ENCODE data around the gene RHNO1. TPM values are rescaled to one million over a fixed set of nuclear protein-coding genes. Genes with fewer than 3 reads are reported as not detected.
A peak's percentile ranks its signal among the peaks of the same experiment; 100 is the strongest.

The RHNO1 gene
- total RNA-seq, 1 experiment from 2014 or later: 49.5 TPM

DNA sequence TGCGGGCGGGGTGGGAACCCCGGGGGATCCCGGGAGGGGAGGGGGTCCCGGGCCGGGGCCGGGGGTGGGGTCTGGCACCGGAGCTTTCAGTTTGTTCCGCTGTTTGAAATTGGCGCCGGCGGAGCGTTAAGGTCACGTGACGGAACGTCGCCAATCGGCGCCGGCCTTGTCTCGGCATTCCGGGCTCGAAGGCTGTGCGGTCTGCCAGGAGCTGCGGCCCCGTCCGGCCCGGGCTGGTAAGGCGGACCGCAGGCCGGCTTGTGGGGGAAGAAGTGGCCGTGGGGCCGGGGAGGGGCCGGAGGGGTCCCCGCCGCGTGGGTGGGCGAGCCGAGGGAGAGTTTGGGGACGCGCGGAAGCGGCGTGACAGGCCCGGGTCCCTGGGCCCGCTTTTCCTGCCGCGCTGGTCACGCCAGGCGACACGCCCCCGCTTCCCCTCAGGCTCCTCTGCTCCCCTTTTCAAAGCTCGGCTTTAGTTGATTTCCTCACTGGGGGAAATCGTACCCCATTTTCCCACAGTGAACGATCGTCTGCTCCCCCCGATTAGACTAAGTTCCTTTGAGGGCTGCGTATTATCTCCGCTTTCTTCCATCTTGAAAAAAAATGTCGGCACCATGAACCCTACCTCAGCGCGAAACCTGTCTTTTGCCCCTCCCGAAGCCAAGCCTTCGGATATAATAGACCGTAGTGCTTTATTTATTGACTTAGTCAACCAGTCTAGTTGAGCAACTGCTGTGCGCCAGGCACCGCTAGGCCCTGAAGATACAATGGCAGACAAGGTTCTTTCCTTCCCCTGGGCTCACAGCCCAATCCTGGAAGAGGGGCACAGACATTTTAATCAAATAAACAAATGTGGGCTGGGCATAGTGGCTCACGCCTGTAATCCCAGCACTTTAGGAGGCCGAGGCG lies at the start of gene RHNO1, which contains the start of gene FOXM1 (continued):
- 0 out of 2 replicates have a peak, but pooled peaks have one; percentile 5 for TF ChIP-seq HMGXB4 (CRISPR knock-in tag; IDR thresholded peaks at IDR 0.05)
- TF ChIP-seq ZNF121 (CRISPR knock-in tag; IDR thresholded peaks at IDR 0.05): 0 out of 2 replicates have a peak, but pooled peaks have one; percentile 12
- TF ChIP-seq, protein P1, sequence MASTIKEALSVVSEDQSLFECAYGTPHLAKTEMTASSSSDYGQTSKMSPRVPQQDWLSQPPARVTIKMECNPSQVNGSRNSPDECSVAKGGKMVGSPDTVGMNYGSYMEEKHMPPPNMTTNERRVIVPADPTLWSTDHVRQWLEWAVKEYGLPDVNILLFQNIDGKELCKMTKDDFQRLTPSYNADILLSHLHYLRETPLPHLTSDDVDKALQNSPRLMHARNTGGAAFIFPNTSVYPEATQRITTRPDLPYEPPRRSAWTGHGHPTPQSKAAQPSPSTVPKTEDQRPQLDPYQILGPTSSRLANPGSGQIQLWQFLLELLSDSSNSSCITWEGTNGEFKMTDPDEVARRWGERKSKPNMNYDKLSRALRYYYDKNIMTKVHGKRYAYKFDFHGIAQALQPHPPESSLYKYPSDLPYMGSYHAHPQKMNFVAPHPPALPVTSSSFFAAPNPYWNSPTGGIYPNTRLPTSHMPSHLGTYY (CRISPR knock-in tag; IDR thresholded peaks at IDR 0.05): 0 out of 2 replicates have a peak, but pooled peaks have one; percentile 19
- TF ChIP-seq, protein P2, sequence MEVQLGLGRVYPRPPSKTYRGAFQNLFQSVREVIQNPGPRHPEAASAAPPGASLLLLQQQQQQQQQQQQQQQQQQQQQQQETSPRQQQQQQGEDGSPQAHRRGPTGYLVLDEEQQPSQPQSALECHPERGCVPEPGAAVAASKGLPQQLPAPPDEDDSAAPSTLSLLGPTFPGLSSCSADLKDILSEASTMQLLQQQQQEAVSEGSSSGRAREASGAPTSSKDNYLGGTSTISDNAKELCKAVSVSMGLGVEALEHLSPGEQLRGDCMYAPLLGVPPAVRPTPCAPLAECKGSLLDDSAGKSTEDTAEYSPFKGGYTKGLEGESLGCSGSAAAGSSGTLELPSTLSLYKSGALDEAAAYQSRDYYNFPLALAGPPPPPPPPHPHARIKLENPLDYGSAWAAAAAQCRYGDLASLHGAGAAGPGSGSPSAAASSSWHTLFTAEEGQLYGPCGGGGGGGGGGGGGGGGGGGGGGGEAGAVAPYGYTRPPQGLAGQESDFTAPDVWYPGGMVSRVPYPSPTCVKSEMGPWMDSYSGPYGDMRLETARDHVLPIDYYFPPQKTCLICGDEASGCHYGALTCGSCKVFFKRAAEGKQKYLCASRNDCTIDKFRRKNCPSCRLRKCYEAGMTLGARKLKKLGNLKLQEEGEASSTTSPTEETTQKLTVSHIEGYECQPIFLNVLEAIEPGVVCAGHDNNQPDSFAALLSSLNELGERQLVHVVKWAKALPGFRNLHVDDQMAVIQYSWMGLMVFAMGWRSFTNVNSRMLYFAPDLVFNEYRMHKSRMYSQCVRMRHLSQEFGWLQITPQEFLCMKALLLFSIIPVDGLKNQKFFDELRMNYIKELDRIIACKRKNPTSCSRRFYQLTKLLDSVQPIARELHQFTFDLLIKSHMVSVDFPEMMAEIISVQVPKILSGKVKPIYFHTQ (CRISPR knock-in tag; IDR thresholded peaks at IDR 0.05): no peak
- peak; percentile 55; the same call in 1 of the 2 replicates for TF ChIP-seq GABPB1 (CRISPR knock-in tag; IDR thresholded peaks at IDR 0.05)
- TF ChIP-seq, protein P3, sequence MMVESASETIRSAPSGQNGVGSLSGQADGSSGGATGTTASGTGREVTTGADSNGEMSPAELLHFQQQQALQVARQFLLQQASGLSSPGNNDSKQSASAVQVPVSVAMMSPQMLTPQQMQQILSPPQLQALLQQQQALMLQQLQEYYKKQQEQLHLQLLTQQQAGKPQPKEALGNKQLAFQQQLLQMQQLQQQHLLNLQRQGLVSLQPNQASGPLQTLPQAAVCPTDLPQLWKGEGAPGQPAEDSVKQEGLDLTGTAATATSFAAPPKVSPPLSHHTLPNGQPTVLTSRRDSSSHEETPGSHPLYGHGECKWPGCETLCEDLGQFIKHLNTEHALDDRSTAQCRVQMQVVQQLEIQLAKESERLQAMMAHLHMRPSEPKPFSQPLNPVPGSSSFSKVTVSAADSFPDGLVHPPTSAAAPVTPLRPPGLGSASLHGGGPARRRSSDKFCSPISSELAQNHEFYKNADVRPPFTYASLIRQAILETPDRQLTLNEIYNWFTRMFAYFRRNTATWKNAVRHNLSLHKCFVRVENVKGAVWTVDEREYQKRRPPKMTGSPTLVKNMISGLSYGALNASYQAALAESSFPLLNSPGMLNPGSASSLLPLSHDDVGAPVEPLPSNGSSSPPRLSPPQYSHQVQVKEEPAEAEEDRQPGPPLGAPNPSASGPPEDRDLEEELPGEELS (CRISPR knock-in tag; IDR thresholded peaks at IDR 0.05): peak; percentile 55; the same call in 1 of the 2 replicates
- 0 out of 2 replicates have a peak, but pooled peaks have one; percentile 25 for TF ChIP-seq NFYB (CRISPR knock-in tag; conservative IDR thresholded peaks at IDR 0.05; ENCODE audit: low read depth)
- TF ChIP-seq E2F4 (CRISPR knock-in tag; IDR thresholded peaks at IDR 0.05; ENCODE audit: borderline replicate concordance, low read depth): peak; percentile 99
- peak; percentile 83; the same call in 1 of the 2 replicates for TF ChIP-seq E2F1 (CRISPR knock-in tag; IDR thresholded peaks at IDR 0.05)
- TF ChIP-seq MYBL2 (CRISPR knock-in tag; IDR thresholded peaks at IDR 0.05): peak; percentile 99
- TF ChIP-seq, protein P4, sequence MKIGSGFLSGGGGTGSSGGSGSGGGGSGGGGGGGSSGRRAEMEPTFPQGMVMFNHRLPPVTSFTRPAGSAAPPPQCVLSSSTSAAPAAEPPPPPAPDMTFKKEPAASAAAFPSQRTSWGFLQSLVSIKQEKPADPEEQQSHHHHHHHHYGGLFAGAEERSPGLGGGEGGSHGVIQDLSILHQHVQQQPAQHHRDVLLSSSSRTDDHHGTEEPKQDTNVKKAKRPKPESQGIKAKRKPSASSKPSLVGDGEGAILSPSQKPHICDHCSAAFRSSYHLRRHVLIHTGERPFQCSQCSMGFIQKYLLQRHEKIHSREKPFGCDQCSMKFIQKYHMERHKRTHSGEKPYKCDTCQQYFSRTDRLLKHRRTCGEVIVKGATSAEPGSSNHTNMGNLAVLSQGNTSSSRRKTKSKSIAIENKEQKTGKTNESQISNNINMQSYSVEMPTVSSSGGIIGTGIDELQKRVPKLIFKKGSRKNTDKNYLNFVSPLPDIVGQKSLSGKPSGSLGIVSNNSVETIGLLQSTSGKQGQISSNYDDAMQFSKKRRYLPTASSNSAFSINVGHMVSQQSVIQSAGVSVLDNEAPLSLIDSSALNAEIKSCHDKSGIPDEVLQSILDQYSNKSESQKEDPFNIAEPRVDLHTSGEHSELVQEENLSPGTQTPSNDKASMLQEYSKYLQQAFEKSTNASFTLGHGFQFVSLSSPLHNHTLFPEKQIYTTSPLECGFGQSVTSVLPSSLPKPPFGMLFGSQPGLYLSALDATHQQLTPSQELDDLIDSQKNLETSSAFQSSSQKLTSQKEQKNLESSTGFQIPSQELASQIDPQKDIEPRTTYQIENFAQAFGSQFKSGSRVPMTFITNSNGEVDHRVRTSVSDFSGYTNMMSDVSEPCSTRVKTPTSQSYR (CRISPR knock-in tag; IDR thresholded peaks at IDR 0.05): peak; percentile 73; the same call in 1 of the 2 replicates
- no peak for TF ChIP-seq FOXJ3 (CRISPR knock-in tag; IDR thresholded peaks at IDR 0.05; ENCODE audit: borderline replicate concordance)
- TF ChIP-seq, protein P5, sequence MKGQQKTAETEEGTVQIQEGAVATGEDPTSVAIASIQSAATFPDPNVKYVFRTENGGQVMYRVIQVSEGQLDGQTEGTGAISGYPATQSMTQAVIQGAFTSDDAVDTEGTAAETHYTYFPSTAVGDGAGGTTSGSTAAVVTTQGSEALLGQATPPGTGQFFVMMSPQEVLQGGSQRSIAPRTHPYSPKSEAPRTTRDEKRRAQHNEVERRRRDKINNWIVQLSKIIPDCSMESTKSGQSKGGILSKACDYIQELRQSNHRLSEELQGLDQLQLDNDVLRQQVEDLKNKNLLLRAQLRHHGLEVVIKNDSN (CRISPR knock-in tag; IDR thresholded peaks at IDR 0.05): peak; percentile 94
- TF ChIP-seq ZNF317 (CRISPR knock-in tag; IDR thresholded peaks at IDR 0.05; ENCODE audit: borderline replicate concordance, low read depth): no peak

All from WTC11 (cell line).